Epidermal melanocyte (primary cell): ENCODE measurements around the gene NECAB3.
"Not testable (repeated sequence)": the region's sequence is repeated elsewhere in the genome, so short reads cannot be mapped to it uniquely, and the experiment has no call there.

Experiments used
- DNase-seq: peaks from one replicate; pipeline ENCODE4 v3.0.0; 2011; ENCODE audit warnings: low spot score; ENCODE audit not compliant: insufficient read length

The NECAB3 gene, protein sequence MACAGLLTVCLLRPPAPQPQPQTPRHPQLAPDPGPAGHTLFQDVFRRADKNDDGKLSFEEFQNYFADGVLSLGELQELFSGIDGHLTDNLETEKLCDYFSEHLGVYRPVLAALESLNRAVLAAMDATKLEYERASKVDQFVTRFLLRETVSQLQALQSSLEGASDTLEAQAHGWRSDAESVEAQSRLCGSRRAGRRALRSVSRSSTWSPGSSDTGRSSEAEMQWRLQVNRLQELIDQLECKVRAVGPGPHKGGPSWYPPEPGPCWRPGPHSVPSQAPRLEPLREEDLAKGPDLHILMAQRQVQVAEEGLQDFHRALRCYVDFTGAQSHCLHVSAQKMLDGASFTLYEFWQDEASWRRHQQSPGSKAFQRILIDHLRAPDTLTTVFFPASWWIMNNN

DNA sequence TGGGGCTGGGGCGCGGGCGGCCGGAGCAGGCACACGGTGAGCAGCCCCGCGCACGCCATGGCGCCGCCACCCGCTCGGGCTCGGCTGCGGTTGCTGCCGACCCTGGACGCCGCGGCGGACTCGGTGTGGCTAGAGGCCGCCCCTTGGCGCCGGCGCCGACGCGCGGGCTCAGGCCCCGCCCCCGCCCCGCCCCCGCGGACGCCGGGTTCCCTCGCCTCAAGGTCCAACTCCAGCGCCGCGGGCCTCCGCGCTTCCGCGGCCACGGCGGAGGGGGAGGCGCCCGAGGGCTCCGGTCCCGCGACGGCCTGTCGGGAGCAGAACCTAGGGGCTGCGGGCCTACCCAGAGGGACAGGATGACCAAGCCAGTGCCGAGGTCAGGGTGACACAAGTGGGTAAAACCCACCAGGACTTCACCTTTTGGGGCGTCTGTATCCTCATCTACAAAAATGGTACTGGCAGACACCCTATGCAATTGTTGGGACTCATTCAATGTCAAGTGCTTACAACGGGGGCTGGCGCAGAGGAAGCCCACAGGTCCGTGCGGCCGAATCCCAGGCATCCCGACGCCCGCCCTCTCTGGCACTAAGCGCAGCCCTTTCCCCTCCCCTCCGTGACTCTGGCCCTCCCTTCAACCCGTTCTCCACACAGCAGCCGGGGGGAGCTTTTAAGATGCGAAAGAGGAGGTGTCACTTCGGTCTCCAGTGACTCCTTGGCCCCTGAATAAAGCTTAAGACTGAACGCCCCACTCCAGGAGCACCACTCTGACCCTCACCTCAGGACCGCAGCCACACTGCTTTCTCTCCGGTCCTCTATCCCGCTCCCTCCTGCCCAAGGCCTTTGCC lies at the start of gene NECAB3:
Gene NECAB3, minus strand, starts transcription at position 135 of the 842 bp plus-strand sequence. Its CDS starts 76 bp downstream, at position 59.
- DNase-seq: peak; percentile 85

DNA sequence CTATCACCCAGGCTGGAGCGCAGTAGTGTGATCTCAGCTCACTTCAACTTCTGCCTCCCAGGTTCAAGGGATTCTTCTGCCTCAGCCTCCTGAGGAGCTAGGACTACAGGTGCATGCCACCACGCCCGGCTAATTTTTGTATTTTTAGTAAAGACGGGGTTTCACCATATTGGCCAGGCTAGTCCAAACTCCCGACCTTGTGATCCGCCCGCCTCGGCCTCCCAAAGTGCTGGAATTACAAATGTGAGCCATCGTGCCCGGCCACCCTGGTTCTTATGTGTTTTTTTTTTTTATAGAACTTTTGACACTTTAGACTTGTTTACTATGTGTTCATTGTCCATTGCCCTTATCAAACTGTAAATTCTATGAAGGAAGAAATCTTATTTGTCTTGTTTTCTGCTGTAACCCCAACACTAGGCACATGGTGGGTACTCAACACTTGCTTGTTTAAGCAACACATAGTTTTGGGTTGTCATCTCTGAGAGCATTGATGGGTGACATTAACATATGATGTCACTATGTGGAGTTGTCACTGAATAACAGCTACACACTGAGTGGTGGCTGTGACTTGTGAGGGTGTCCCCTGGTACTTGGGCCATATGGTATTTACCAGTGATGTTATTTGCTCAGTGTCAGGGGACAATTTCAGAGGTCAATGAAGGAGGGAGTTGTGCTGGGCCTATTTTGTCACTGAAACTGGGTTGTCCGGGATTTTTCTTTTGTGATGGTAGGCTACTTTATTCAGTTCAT lies 47.3 kb upstream of the NECAB3 start:
- no peak for DNase-seq

DNA sequence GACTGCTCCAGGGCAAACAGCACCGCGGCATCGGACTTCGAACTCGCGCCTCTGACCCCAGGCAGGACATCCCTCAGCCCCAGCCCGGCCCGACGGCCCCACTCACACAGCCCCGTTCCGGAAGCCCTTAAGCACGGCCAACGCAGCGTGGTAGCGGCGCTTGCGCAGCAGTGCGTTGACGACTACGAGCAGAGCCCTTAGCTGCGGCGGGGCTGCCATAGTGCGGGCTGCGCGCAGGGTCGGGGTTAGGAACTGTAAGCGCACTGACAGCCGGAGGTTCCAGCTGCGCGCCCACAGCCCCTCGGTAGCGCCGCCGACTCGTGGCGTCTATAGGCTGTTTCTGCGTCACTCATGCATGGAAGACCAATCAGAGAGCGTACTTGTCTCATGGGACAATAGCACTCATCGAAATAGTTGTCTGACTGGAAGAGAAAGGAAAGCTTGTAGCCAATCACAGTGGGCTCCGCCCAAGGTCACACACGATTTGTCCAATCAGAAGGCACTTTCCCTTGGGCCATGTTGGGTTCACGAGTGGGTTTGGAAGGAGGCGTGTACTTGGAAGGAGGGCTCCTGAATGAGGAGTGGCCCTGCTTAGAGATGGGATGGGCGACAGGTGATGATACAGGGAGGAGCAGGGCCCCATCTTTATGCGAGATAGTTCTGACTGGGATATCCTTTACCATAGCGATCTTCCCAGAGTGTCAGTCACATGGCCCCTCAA lies 45.9 kb upstream of the NECAB3 start, which contains the start of gene PXMP4:
Gene PXMP4, minus strand, starts transcription at position 322 of the 721 bp plus-strand sequence. Its CDS starts 103 bp downstream, at position 219.
- DNase-seq: peak; percentile 95

DNA sequence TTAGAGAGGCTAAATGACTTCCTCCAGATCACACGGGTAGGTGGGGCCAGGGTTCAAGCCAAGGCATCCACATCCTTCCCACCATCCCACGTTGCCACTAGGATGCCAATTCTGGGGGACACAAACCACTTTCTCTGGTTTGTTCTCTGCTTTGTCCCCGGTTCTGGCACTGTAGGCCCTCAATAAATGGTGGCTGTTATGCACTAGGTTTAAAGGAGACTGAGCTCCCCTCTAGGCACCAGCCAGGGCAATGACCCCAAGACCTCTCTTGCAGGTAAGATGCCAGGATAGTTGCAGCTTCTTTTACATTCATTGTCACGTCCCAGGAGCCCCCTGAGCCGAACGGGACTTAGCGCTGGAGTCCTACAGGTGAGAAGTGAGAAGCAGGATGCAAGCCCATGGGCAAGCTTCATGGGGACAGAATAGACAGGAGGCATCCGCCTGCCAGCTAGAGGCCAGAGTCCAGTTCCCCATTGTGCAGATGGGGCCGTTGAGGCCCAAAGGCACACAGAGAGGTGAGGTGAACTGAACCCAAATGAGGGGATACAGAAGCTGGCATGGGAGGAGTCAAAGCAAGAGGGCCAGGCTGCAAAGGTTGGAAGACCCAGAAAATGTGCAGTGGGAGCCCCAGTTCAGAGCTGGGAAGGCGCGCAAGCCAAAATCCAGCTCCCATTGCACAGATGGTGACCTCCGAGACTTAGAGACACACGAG lies 45.2 kb upstream of the NECAB3 start:
- no peak for DNase-seq

DNA sequence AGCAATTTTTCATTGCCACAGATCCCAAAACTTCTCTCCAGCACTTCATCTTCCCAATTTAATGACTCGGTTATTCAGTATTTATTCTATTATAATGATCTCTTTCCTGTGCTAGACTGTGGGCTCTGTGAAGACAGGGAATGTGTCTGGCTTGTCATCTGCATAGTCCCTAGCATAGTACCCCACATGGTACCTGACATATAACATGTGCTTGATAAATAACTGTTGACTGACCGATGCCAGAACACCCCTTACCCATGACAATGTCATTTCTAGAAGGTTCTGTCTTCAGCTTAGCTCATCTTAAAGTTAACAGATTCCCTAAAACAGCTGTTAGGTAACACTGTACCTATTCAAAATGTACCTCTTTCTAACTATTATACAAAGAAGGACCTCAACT lies 42.3 kb upstream of the NECAB3 start:
- no peak for DNase-seq

DNA sequence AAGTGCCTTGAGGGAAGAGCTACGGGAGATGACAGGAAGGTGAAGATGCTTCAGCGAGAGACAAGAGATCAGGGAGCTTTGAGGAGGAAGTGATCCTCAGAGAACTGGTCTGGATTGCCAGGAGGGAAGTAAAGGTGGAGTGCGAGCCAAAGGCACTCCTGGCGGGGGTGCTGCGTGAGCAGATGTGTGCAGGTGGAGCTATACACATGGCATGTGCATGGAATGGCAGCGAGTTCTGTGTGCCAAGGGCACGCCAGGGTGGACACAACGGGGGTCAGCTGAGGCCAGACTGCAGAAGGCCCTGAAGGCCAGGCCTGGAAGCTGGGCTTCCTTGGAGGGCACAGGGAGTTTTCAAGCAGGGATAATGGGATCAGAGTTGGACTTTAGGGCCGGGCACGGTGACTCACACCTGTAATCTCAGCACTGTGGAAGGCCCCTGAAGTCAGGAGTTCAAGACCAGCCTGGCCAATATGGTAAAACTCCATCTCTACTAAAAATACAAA lies 39.7 kb upstream of the NECAB3 start:
- DNase-seq: no peak

DNA sequence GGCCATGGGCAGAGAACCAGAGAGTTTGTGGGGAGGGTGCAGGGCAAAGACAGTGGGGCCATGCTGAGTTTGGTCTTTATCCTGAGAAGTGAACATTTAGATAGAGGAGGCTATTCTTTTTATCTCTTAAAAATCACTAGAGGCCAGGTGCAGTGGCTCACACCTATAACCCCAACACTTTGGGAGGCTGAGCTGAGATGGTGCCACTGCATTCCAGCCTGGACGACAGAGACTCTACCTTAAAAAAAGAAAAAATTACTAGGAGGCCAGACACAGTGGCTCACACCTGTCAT lies 37.2 kb upstream of the NECAB3 start:
- DNase-seq: no peak

DNA sequence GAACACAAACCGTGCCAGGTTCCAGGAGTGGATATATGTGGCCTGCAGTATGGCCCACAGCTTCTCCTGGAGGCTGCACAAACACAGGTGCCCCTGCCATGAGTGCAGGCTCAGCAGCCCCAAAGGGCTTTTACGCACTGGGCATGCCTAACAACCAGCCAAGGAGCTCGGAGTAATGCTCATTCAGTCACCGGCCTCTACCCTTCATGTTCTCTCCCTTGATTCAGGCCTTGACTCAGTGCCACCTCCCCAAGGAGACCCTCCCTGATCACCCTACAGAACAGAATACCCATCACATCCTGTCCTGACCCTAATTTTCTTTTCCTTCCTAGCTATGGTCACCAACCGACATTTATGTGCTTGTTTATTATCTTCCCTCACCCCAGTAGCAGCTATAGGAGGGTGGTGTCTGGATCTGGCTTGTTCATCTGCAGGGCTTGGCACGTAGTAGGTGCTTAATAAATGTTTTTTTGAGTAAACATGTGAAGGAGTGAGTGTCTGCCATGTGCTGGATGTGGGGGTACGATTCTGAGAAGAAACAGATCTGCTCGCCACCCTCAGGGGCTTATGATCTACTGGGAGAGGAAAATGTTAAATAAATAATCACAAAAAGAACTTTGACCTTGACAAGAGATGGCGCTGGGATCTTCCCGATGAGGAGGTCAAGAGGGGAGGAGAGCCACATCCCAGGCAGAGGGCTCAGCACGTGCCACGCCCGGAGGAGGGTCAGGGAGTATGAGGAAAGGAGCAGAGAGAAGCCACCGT lies 36.6 kb upstream of the NECAB3 start:
- DNase-seq: no peak

DNA sequence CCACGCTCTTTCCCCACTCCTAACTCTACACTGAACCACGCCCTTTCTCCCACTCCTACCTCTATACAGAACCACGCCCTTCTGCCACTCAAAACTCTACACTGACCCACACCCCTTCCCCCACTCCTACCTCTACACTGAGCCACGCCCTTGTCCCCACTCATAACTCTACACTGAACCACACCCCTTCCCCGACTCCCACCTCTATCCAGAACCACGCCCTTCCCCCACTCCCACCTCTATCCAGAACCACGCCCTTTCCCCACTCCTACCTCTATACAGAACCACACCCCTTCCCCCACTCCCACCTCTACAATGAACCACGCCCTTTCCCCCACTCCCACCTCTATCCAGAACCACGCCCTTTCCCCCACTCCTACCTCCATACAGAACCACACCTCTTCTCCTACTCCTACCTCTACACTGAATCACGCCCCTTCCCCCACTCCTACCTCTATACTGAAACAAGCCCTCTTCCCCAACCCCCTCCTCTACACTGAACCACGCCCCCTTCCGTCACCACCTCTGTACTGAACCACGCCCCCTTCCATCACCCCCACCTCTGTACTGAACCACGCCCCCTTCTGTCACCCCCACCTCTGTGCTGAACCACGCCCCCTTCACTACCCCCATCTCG lies 35.8 kb upstream of the NECAB3 start:
- no peak for DNase-seq

DNA sequence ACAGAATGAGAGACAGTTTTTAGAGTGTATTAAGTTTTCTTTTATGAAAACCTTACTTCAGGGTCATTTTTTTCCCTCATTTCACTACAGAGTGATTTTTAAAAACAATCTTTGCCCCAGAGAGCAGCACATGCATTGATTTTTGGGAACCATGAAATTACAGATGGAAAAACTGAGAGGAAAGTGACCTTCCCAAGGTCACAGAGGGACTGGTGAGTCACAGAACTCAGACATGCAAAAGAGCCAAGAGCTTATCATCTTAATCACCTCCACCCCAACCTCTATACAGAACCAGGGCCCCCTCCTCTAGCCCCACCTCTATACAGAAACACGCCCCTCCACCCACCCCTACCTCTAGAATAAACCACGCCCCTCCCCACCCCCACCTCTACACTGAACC lies 35.2 kb upstream of the NECAB3 start:
- no peak for DNase-seq

DNA sequence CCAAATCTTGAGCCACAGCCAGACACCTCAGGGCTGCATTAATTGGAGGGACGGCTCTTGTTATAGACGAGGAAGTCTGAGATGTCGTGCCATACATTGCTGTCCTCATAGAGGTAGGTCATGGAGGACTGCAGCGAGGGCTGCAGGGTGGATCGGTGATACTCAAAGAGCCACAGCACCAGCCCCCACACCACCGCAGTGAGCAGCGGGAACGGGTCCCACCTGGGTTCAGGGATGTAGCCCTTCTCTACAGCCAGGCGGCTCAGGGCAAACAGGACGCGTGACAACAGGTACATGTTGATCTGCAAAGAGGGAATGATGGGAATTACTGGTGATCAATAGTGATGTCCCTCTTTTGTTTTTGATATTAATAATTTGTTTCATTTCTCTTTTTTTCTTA lies 33.4 kb upstream of the NECAB3 start:
- DNase-seq: no peak

DNA sequence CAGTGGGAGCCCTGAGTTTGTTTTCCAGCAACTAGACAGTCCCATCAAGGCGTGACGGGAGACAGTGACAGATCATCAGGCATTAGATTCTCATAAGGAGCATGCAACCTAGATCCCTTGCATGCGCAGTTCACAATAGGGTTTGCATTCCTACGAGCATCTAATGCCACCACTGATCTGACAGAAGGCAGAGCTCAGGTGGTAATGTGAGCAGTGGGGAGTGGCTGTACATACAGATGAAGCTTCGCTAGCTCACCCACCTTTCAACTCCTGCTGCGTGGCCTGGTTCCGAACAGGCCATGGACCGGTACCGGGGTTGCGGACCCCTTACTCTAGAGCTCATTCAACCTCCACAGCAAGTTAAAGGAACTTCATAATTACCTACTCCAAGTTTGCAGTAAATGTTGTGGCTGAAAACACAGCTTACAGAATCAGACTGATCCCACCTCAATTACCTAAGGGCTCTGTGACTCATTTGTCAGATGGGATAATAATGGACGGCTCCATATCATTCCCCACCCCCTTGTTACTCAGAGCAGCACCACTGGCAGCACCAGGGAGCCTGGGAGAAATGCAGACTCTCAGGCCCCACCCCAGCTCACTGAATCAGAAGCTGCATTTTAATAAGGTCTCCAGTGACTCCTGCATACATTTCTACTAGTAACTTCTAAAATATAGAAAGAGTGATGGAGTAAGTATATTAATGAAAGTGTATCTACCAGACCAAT lies 30.1 kb upstream of the NECAB3 start:
- DNase-seq: no peak

DNA sequence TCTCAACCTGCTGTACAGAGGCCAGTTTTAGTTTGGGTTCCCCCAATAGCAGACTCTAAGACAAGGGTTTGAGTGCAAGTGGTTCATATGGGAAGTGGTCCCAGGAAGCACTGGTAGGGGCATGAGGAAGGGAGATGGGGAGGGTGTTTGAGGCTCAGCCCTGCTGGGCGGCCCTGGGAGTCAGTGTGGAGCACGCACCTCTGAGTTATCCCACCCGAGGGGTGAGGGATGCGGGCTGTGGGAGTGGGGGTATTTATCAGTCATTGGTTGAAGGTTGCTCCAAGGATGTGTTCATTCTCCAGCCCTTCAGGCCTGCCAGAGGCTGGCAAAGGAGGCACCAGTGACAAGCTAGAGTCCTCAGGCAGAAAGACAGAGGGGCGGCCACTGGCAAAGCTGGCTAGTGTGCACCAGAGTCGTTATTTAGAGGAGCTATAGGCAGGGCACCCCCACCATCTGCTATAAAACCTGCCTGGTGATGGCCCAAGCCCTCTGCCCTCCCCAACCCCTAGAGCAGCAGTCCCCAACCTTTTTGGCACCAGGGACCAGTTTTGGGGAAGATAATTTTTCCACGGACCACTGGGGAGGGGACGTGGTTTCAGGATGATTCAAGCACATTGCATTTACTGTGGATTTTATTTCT lies 29.4 kb upstream of the NECAB3 start:
- DNase-seq: no peak

DNA sequence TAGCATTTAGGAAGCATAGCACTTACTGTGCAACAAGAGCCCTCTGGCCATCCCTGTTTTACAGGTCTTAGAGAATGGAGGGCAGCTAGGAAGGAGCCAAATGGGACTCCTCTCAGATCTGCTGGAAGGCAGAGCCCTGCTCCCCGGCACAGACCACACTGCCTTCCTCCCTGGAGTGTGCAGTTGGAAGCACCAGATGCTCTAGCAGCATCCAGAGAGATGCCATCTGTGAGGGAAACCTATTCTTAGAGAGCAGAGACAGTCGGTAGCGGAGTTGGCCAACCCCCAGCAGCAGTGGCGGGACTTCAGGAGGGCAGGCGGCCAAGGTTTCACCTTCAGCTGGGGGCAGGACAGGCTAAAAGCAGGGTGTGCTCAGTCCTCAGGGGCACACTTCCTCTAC lies 28.6 kb upstream of the NECAB3 start:
- no peak for DNase-seq

DNA sequence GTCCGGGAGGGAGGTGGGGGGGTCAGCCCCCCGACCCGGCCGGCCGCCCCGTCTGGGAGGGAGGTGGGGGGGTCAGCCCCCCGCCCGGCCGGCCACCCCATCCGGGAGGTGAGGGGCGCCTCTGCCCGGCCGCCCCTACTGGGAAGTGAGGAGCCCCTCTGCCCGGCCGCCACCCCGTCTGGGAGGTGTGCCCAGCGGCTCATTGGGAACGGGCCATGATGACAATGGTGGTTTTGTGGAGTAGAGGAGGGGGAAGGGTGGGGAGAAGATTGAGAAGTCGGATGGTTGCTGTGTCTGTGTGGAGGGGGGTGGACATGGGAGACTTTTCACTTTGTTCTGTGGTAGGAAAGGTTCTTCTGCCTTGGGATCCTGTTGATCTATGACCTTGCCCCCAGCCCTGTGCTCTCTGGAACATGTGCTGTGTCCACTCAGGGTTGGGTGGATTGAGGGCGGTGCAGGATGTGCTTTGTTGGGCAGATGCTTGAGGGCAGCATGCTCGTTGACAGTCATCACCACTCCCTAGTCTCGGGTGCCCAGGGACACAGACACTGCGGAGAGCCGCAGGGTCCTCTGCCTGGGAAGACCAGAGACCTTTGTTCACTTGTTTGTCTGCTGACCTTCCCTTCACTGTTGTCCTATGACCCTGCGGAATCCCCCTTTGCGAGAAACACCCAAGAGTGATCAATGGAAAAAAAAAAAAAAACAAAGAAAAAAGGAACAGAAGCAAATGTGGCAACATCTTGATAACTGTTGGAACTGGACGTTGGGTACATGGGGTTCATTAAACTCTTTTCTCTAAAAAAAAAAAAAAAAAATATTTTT lies 27.6 kb upstream of the NECAB3 start:
- no peak for DNase-seq

DNA sequence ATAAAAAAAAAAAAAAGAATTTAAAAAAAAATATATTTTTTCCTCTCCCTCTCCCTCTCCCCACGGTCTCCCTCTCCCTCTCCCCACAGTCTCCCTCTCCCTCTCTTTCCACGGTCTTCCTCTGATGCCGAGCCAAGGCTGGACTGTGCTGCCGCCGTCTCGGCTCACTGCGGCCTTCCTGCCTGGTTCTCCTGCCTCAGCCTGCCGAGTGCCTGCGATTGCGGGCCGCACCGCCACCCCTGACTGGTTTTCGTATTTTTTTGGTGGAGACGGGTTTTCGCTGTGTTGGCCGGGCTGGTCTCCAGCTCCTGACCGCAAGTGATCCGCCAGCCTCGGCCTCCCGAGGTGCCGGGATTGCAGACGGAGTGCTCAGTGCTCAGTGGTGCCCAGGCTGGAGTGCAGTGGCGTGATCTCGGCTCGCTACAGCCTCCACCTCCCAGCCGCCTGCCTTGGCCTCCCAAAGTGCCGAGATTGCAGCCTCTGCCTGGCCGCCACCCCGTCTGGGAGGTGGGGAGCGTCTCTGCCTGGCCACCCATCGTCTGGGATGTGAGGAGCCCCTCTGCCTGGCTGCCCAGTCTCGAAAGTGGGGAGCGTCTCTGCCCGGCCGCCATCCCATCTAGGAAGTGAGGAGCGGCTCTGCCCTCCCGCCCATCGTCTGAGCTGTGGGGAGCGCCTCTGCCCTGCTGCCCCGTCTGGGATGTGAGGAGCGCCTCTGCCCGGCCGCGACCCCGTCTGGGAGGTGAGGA lies 26.6 kb upstream of the NECAB3 start:
- DNase-seq: not testable (repeated sequence)
